Dermis blood vessel endothelial cell (primary cell): ENCODE data around the gene FOXN3. TPM values are rescaled to one million over a fixed set of nuclear protein-coding genes. Genes with fewer than 3 reads are reported as not detected.

Experiments used
- DNase-seq: peaks from one replicate; pipeline ENCODE4 v3.0.0; 2010
- total RNA-seq: library from RNA; depleted of rRNA; stranded (reverse); fragments of >200 nt; gene quantifications from 2 replicates; pipeline ENCODE4 v1.2.3, GENCODE V29; 2014

FOXN3 gene
- total RNA-seq, 1 donor from 2014 or later, result 25.9 TPM

- peak; percentile 39 for DNase-seq
Measured at GRCh38 chr14:89430391-89431236, 13.6 kb upstream of the FOXN3 start.

- DNase-seq, result peak; percentile 25
Measured at GRCh38 chr14:89429199-89430181, 12.5 kb upstream of the FOXN3 start.

- peak; percentile 27 for DNase-seq
Measured at GRCh38 chr14:89428546-89429198, 11.6 kb upstream of the FOXN3 start.

GRCh38 chr14:89428173-89428523 lies 11.1 kb upstream of the FOXN3 start:
- DNase-seq, result no peak

- DNase-seq, result no peak
Measured at GRCh38 chr14:89427426-89428172, 10.6 kb upstream of the FOXN3 start.

GRCh38 chr14:89425931-89426330 lies 8.9 kb upstream of the FOXN3 start:
- peak; percentile 85 for DNase-seq

- DNase-seq, result peak; percentile 42
Measured at GRCh38 chr14:89424241-89424640, 7.2 kb upstream of the FOXN3 start.

GRCh38 chr14:89422952-89423345 lies 5.9 kb upstream of the FOXN3 start:
- no peak for DNase-seq

- no peak for DNase-seq
Measured at GRCh38 chr14:89422181-89422951, 5.3 kb upstream of the FOXN3 start.

- no peak for DNase-seq
Measured at GRCh38 chr14:89420502-89420901, 3.5 kb upstream of the FOXN3 start.

GRCh38 chr14:89419973-89420482 lies 3.0 kb upstream of the FOXN3 start:
- no peak for DNase-seq

- DNase-seq, result no peak
Measured at GRCh38 chr14:89418976-89419375, 1.9 kb upstream of the FOXN3 start.

GRCh38 chr14:89418452-89418851 lies 1.4 kb upstream of the FOXN3 start:
- DNase-seq, result peak; percentile 51

- peak; percentile 61 for DNase-seq
Measured at GRCh38 chr14:89417465-89418225, 612 bp upstream of the FOXN3 start.

- peak; percentile 99 for DNase-seq
Measured at GRCh38 chr14:89416002-89416995, 734 bp downstream of the FOXN3 start.

- peak; percentile 34 for DNase-seq
Measured at GRCh38 chr14:89415159-89415558, 1.9 kb downstream of the FOXN3 start.

GRCh38 chr14:89411976-89412375 lies 5.1 kb downstream of the FOXN3 start:
- DNase-seq, result no peak

GRCh38 chr14:89409961-89410360 lies 7.1 kb downstream of the FOXN3 start:
- DNase-seq, result no peak
